ENCODE measurements around the gene SGCA. TPM values are rescaled to one million over a fixed set of nuclear protein-coding genes. Genes with fewer than 3 reads are reported as not detected.

The SGCA gene
- total and polyA plus RNA-seq, 10 of the 15 experiments (the other 5 are each of a cell fraction or from before 2014, with no cell fraction given) = 0.13 to 2.2 (median 0.50) TPM; not detected in 2

DNA sequence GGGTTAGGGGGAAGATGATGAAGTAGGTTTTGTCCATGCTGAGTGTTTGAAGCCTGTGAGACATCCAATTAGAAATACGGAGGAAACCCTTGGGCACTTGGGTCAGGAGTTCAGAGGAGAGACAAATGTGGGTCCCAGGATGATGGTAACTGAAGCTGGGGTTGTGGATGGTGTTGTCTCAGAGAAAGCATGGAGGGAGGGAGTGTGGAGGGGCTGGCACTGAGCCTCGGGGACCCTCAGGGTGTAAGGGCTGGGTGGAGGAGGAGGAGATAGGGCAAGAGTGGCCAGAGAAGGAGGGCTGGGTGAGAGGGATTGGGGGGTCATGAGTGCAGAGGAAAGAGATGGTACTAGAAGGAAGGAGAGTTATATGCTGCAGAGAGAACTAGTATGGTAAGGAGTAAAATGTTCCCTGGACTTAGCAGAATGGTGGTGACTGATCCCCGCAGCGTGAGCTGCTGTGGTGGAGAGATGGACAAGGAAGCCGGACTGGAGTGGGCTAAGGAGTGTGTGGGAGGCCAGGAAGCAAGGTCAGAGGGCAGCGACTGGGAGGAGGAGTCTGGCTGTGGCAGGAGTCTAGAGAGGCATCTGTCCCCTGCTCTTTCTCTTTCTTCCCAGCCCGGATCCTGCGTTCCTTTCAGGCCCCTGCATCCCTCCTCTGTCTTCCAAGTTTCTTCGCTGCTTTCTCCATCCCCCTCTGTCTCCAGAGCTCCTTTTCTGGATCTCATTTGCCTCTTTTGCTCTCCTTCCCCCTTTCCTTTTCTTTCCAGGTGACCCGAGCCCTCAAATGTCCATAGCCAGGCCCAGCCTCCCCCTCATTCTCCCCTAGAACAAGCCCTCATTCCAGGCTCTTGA, 39.5 kb downstream of the SGCA start:
- intact Hi-C loops (cut with micrococcal nuclease; ENCODE audit: unreplicated experiment) = no loop called here
- H3K79me2 ChIP-seq (ENCODE audit: control insufficient read depth, insufficient read depth, low read length) = no peaks in the 10 kb centered on the region
- H3K27ac ChIP-seq (ENCODE audit: control insufficient read depth, insufficient read depth) = no peak overlapping the region
- ChIA-PET RAD21 (ENCODE audit: unreplicated experiment) (interaction anchor here (0.8 to 5.9 kb wide), 4 partner anchors 63 to 91 kb away, joined by 3 to 51 read pairs (median 4); no protein-coding TSS in a partner anchor), SMC1A (ENCODE audit: uncharacterized antibody, unreplicated experiment) (interaction anchor here (1.1 to 3.3 kb wide), 5 partner anchors 65 to 92 kb away, joined by 3 to 8 read pairs (median 4); no protein-coding TSS in a partner anchor), CTCF (interaction anchor here (0.9 to 8.3 kb wide), 4 partner anchors 35 to 90 kb away, joined by 3 to 294 read pairs (median 109); partner anchors contain the start of gene TMEM92), POLR2A (interaction anchor here (1.2 kb wide), 1 partner anchor 61 kb away, joined by 3 read pairs; no protein-coding TSS in a partner anchor)
- H3K9me3 ChIP-seq (replicated peaks; ENCODE audit: control insufficient read depth, insufficient read depth, low read length) = no peaks in the 10 kb centered on the region
- no peak overlapping the region for H2AFZ ChIP-seq (ENCODE audit: control insufficient read depth, low read depth, low read length)
- H3K4me1 ChIP-seq (ENCODE audit: control insufficient read depth, insufficient read depth, low read length) = peaks cover 4% of the 10 kb centered on the region
- FAIRE-seq (no peak), DNase-seq (ENCODE audit: low read depth, low spot score) (no peak), ATAC-seq (no peak)
- no peak overlapping the region for H3K4me2 ChIP-seq (ENCODE audit: control insufficient read depth, insufficient read depth)
- TF ChIP-seq MLLT1 (IDR thresholded peaks at IDR 0.05) (no peak), HCFC1 (IDR thresholded peaks at IDR 0.05; ENCODE audit: low read length) (no peak), ZNF384 (IDR thresholded peaks at IDR 0.05; ENCODE audit: borderline replicate concordance, low read depth, low read length) (no peak), POU2F2 (IDR thresholded peaks at IDR 0.05; ENCODE audit: borderline replicate concordance, low read depth, low read length) (no peak), SMARCA5 (IDR thresholded peaks at IDR 0.05) (no peak), ZBED1 (IDR thresholded peaks at IDR 0.05; ENCODE audit: borderline replicate concordance) (no peak)
- peaks cover 15 to 16% of the 10 kb centered on the region in 2 experiments for H3K27me3 ChIP-seq (replicated peaks in 1 of 2; ENCODE audit: control insufficient read depth in 2 of 2, insufficient read depth in 2 of 2, low read length in 1 of 2)
- WGBS (ENCODE audit: insufficient coverage, insufficient replicate concordance, low lambda C conversion rate, missing lambda C conversion rate) = 9% methylated on average over 10 of the region's 10 CpGs
- no peaks in the 10 kb centered on the region for H3K36me3 ChIP-seq (ENCODE audit: control insufficient read depth in 2 of 2, insufficient read depth in 2 of 2, low read length in 1 of 2)
- H3K9ac ChIP-seq (ENCODE audit: control insufficient read depth, insufficient read depth, low read length) = no peak overlapping the region
- no TSS peak for BruUV-seq (replicated peaks)
- no peaks in the 10 kb centered on the region for H4K20me1 ChIP-seq (ENCODE audit: control insufficient read depth, insufficient read depth)
- no peak overlapping the region for H3K4me3 ChIP-seq
- in situ Hi-C loops (cut with MboI) = loop anchor here (5.0 kb wide), 1 partner anchor 67 kb away; the partner anchor contains the start of gene TMEM92

Data from GM12878 (cell line).